Endothelial cell of umbilical vein (primary cell): ENCODE measurements around the gene ADAMTSL2. TPM values are rescaled to one million over a fixed set of nuclear protein-coding genes. Genes with fewer than 3 reads are reported as not detected.

Source experiments
- BruUV-seq: library from RNA; stranded (reverse); fragments of 400-500 nt; replicated peaks from 2 replicates; lab custom pipeline; 2021; lab: Mats Ljungman, UMichigan
- CTCF ChIA-PET: fragments of 300-600, 350-600 bp; sonication (Branson Sonifier 250); formaldehyde crosslinking; loops from one replicate; lab custom pipeline; 2021; ENCODE audit warnings: antibody characterized with exemption, inconsistent platforms; lab: Charles Lee
- POLR2A ChIA-PET: fragments of 300-600, 350-600 bp; sonication (Branson Sonifier 250); formaldehyde crosslinking; loops from one replicate; lab custom pipeline; 2021; ENCODE audit warnings: antibody characterized with exemption, inconsistent platforms; lab: Charles Lee
- DNase-seq: peaks from one replicate; pipeline ENCODE4 v3.0.0-alpha.2; 2011; ENCODE audit warnings: low read depth, low spot score
- FAIRE-seq: peaks from 2 replicates; lab custom pipeline; 2011; peaks lifted over from hg19 to GRCh38; lab: Jason Lieb, UNC
- H2AFZ ChIP-seq: 2 replicates; pipeline ENCODE4 v1.6.0; 2012; ENCODE audit warnings: low read depth, low read length, control low read depth, inconsistent platforms
- H3K27ac ChIP-seq: 2 replicates; pipeline ENCODE4 v1.5.1; 2011; ENCODE audit warnings: low read depth, mild to moderate bottlenecking, control low read depth, low read length, moderate library complexity; ENCODE audit not compliant: insufficient read depth
- H3K27me3 ChIP-seq, 2 experiments: 2 replicates each; pipeline versions ENCODE4 v1.6.0 to v1.6.1; 2011; ENCODE audit warnings: low read length in 2 of 2, mixed read lengths in 1 of 2; ENCODE audit not compliant: control insufficient read depth in 2 of 2, insufficient read depth in 2 of 2
- H3K36me3 ChIP-seq, 2 experiments: 2 replicates in 1 of 2; 3 replicates in 1 of 2; pipeline ENCODE4 v1.5.1; 2011; ENCODE audit warnings: low read length in 2 of 2, mild to moderate bottlenecking in 1 of 2, moderate library complexity in 1 of 2; ENCODE audit not compliant: control insufficient read depth in 2 of 2, insufficient read depth in 2 of 2; ENCODE audit errors: extremely low read depth in 1 of 2
- H3K4me1 ChIP-seq: 3 replicates; pipeline ENCODE4 v1.5.1; 2011; ENCODE audit warnings: mild to moderate bottlenecking, low read length; ENCODE audit not compliant: control insufficient read depth, insufficient read depth; ENCODE audit errors: extremely low read depth
- H3K4me2 ChIP-seq: 2 replicates; pipeline ENCODE4 v1.6.1; 2011; ENCODE audit warnings: low read length, control low read depth, mixed read lengths; ENCODE audit not compliant: insufficient read depth
- H3K4me3 ChIP-seq, 3 experiments: fragments of 200-600 bp in 1 of 3; sonication (generic), shearing (Covaris generic) in 1 of 3; replicated peaks in 1 of 3; 2 replicates each; pipeline ENCODE4 v1.5.1; 2011 to 2016; ENCODE audit warnings: control low read depth in 3 of 3, low read length in 3 of 3, mild to moderate bottlenecking in 2 of 3, inconsistent platforms in 1 of 3, low read depth in 1 of 3, moderate library complexity in 1 of 3; ENCODE audit not compliant: insufficient read depth in 1 of 3
- H3K79me2 ChIP-seq: 2 replicates; pipeline ENCODE4 v1.6.0; 2012; ENCODE audit warnings: low read length, inconsistent platforms; ENCODE audit not compliant: control insufficient read depth, insufficient read depth
- H3K9ac ChIP-seq: replicated peaks from 2 replicates; pipeline ENCODE3; 2011; ENCODE audit warnings: low read length, control low read depth; ENCODE audit not compliant: insufficient read depth; ENCODE audit errors: extremely low read depth
- H3K9me1 ChIP-seq: replicated peaks from 3 replicates; pipeline ENCODE4 v1.6.0; 2011; ENCODE audit warnings: mild to moderate bottlenecking, low read length; ENCODE audit not compliant: control insufficient read depth, insufficient read depth; ENCODE audit errors: extremely low read depth
- H3K9me3 ChIP-seq: replicated peaks from 2 replicates; pipeline ENCODE4 v1.5.1; 2012; ENCODE audit warnings: low read length, inconsistent platforms; ENCODE audit not compliant: control insufficient read depth, insufficient read depth
- H4K20me1 ChIP-seq: replicated peaks from 2 replicates; pipeline ENCODE3; 2011; ENCODE audit warnings: mild to moderate bottlenecking, low read length; ENCODE audit not compliant: control insufficient read depth, insufficient read depth; ENCODE audit errors: extremely low read depth
- EZH2 ChIP-seq: IDR thresholded peaks from 2 replicates; pipeline ENCODE4 v1.6.1; 2012; ENCODE audit warnings: borderline replicate concordance, low read depth, mild to moderate bottlenecking, moderate library complexity, low read length, inconsistent platforms; ENCODE audit not compliant: severe bottlenecking
- FOS ChIP-seq: IDR thresholded peaks from 2 replicates; pipeline ENCODE4 v1.6.1; 2011; ENCODE audit warnings: mild to moderate bottlenecking, low read length, moderate library complexity, borderline replicate concordance; ENCODE audit not compliant: insufficient read depth
- GATA2 ChIP-seq: IDR thresholded peaks from 2 replicates; pipeline ENCODE4 v1.7.0; 2011; ENCODE audit warnings: low read depth, mild to moderate bottlenecking, moderate library complexity, mixed read lengths, low read length; ENCODE audit not compliant: insufficient read length, insufficient read depth
- JUN ChIP-seq: IDR thresholded peaks from 2 replicates; pipeline ENCODE4 v1.6.1; 2011; ENCODE audit warnings: borderline replicate concordance, low read depth; ENCODE audit not compliant: insufficient read length, insufficient read depth
- MYC ChIP-seq: IDR thresholded peaks from one replicate; pipeline ENCODE4 v1.6.1; 2011; ENCODE audit warnings: mild to moderate bottlenecking, low read depth, low read length
- POLR2A ChIP-seq: IDR thresholded peaks from 2 replicates; pipeline ENCODE4 v1.6.1; 2012; ENCODE audit warnings: low read depth, mild to moderate bottlenecking, control low read depth, low read length
- POLR2AphosphoS5 ChIP-seq: IDR thresholded peaks from 2 replicates; pipeline ENCODE4 v1.6.1; 2012; ENCODE audit warnings: low read depth, mild to moderate bottlenecking, control low read depth, low read length, moderate library complexity; ENCODE audit not compliant: insufficient read depth
- dilution Hi-C: fragments of 300-500 bp; cut with MboI; formaldehyde crosslinking; loops from one replicate; pipeline ENCODE4 v1.15.0; 2019; ENCODE audit warnings: low sequenced_read_pairs; ENCODE audit not compliant: extremely low pct_ligation_motif_present
- intact Hi-C: fragments of 100-400 bp; cut with micrococcal nuclease; formaldehyde crosslinking; loops from one replicate; pipeline ENCODE4 v1.10.0; 2022
- polyA plus RNA-seq, 4 experiments: library from polyadenylated mRNA; depleted of rRNA in 3 of 4; stranded (reverse) in 3 of 4; unstranded in 1 of 4; fragments of >200 nt; gene quantifications; 2 replicates each; pipeline versions ENCODE4 v1.2.1 to v1.2.3, GENCODE V29; 2011 to 2012; ENCODE audit warnings: missing spikeins in 1 of 4
- total RNA-seq: library from RNA; stranded (reverse); gene quantifications from 2 replicates; pipeline ENCODE4 v1.2.3, GENCODE V29; 2021
- TF ChIP-seq, protein P1 (sequence below): IDR thresholded peaks from 2 replicates; pipeline ENCODE4 v1.6.1; 2011; ENCODE audit not compliant: insufficient read depth, insufficient read length
- TF ChIP-seq, protein P2 (sequence below), 2 donors: IDR thresholded peaks; 1 replicate in 1 of 2; 2 replicates in 1 of 2; pipeline ENCODE4 v1.5.1; 2011; ENCODE audit warnings: low read length in 2 of 2, mild to moderate bottlenecking in 2 of 2, moderate library complexity in 2 of 2, control low read depth in 1 of 2, inconsistent platforms in 1 of 2, low read depth in 1 of 2; ENCODE audit not compliant: insufficient read depth in 1 of 2; ENCODE audit errors: extremely low read depth in 1 of 2

The ADAMTSL2 gene
- total and polyA plus RNA-seq, 2 donors (not counting 3 experiments of a cell fraction or from before 2014, with no cell fraction given) = not detected

DNA sequence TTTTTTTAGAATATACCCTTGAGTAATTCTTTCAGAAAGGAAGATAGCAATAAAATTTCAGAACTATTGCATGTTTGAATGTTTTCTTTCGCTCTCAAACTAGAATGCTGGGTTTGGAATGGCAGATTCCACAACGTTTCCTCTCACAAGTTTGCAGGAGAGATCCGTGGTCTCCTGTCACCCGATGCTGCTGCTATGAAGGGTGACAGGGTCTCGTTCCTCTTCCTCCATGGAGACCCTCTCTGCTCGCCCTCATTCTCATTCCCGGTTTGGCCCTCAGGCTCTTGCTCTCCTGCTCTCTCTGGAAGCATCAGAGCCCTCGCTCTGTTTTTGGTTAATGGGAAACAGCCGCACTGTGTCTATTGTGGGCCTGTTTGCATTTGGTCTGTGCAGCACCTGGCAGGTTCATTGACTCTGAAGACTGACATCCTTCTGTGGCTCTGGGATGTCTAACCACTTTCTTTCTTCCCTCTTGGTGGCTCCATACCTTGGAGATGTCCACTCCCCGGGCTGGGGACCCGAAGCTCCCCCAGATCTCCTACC, 87.3 kb downstream of the ADAMTSL2 start:
- dilution Hi-C loops (no loop called here), intact Hi-C loops (no loop called here)
- Histone ChIP-seq H3K9ac (no peak overlapping the region), H3K9me1 (no peaks in the 10 kb centered on the region), H3K4me1 (no peaks in the 10 kb centered on the region), H3K4me2 (no peak overlapping the region), H3K27ac (no peak overlapping the region), H3K36me3 (no peaks in the 10 kb centered on the region), H4K20me1 (no peaks in the 10 kb centered on the region), H3K4me3 (no peak overlapping the region), H3K27me3 (peaks cover 3 to 4% of the 10 kb centered on the region in 2 experiments), H2AFZ (no peak overlapping the region), H3K9me3 (no peaks in the 10 kb centered on the region), H3K79me2 (no peaks in the 10 kb centered on the region)
- ChIA-PET CTCF (no interaction called here), POLR2A (no interaction called here)
- TF ChIP-seq EZH2 (no peak), JUN (no peak), GATA2 (no peak), FOS (no peak), POLR2AphosphoS5 (no peak), MYC (no peak), POLR2A (no peak)
- TF ChIP-seq, protein P1, sequence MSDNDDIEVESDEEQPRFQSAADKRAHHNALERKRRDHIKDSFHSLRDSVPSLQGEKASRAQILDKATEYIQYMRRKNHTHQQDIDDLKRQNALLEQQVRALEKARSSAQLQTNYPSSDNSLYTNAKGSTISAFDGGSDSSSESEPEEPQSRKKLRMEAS = no peak
- TF ChIP-seq, protein P2, sequence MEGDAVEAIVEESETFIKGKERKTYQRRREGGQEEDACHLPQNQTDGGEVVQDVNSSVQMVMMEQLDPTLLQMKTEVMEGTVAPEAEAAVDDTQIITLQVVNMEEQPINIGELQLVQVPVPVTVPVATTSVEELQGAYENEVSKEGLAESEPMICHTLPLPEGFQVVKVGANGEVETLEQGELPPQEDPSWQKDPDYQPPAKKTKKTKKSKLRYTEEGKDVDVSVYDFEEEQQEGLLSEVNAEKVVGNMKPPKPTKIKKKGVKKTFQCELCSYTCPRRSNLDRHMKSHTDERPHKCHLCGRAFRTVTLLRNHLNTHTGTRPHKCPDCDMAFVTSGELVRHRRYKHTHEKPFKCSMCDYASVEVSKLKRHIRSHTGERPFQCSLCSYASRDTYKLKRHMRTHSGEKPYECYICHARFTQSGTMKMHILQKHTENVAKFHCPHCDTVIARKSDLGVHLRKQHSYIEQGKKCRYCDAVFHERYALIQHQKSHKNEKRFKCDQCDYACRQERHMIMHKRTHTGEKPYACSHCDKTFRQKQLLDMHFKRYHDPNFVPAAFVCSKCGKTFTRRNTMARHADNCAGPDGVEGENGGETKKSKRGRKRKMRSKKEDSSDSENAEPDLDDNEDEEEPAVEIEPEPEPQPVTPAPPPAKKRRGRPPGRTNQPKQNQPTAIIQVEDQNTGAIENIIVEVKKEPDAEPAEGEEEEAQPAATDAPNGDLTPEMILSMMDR (IDR thresholded peaks at IDR 0.05; ENCODE audit: extremely low read depth in 1 of 2, insufficient read depth in 1 of 2, low read depth in 1 of 2, low read length in 2 of 2) = no peak
- FAIRE-seq (no peak), DNase-seq (no peak)
- no TSS peak for BruUV-seq
